CD4-positive, alpha-beta T cell treated with Interleukin-17A for 4 hours (primary cell): ENCODE data around the gene CCDC86.

Source experiments
- DNase-seq: peaks from one replicate; pipeline ENCODE4 v3.0.0-alpha.2; 2020; ENCODE audit warnings: mixed read lengths

Gene CCDC86

DNA sequence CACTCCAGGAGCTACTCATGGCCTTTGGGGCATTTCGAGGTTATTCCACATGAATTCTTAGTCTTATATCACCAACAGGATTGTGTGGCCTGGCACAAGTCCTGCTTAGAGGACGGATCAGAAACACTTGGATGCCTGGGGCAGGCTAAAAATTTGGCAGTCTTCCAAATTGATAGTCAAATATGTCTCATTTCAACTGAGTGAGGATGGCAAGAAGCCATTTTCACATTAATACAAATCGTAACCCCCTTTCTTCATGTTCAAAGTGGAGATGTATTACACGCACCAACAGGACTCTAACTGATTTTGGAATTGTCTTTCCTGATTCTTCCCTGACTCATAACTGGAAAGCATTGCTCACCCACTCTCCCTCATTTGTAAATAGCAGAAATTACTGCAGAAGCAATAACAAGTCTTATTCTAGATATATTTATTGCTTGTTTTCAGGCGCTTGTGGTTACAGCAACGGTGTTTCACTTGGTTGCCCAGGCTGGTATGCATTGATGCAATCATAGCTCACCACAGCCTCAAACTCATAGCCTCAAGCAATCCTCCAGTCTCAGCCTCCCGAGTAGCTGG lies 10.3 kb upstream of the CCDC86 start:
- DNase-seq = no peak

DNA sequence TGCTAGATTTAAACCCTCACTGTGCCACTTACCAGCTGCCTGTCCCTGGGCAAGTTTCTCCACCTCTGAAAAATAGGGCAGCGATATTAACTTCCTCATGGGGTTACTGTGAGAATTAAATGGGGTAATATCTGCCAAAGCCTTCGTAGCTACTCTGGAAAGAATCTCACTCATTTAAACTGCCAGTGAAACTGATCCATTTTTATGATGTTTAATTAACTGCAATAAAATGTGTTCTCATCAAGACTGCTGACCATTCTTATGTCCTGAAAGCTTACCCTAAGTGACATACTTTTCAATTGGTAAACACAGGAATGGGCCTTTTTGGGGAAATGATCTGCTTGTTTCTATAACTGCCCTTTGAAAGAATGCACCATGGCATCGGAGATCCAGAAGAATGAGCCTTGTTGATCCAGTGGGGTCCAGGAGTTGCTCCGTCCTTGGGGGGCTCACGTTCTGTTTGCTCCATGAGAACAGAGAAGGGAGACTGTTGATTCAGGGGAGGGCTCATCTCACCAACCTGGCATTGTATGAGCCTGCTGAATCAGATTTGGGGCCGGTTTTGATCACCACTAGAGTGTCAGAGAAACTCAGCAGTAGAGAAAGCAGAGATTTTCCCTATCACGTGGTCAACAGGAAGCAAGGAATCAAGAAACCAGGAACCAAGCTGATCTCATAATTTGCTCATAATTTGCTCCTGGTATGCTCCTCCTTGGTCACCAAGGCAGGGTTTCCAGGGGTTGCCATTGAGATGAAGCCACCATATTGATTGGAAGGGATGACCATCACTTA lies 7.0 kb upstream of the CCDC86 start:
- no peak for DNase-seq

DNA sequence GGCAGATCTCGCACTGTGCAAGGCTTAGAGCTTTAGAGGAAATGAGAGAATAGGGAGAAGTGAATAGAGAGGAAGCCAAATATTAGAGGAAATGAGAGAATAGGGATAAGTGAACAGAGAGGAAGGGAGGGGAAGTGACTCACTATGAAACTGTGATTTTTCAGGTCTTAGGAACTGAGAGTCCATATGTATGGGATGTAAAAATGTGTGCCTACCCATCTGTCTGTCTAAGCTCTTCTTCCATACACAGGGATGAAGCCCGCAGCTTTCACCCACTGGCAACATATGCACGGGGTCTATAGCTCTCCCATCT lies 6.4 kb upstream of the CCDC86 start:
- DNase-seq = no peak

DNA sequence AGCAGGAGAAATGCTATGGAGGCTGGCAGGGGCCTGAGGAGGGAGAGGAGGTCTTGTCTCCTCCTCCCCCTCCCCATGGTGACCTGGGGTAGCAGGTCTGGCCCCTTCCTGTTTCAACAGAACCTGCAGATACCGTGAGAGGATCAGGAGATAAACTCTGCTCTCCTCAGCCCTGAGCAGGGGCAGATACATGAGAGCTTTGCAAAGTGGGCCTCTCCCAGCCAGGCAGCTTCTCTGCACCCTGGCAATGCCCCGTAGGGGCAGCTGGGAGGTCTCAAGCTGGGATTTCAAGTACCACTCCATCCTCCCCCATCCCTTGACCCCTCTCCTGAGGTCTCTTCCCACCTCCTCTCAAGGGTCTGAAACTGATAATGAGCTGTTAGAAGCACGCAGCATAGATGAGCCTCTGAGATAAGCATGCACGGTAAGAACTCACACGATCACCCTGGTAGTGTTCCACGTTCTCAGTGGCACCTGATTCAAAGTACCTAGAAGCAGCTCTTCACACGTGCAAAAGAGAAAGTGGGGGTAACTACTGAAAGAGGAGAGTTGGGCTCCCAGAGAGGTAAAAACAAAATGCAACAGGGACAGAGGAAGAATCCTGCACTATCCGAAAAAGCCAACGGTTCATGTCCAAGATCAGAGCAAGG lies 4.9 kb upstream of the CCDC86 start:
- DNase-seq = no peak

DNA sequence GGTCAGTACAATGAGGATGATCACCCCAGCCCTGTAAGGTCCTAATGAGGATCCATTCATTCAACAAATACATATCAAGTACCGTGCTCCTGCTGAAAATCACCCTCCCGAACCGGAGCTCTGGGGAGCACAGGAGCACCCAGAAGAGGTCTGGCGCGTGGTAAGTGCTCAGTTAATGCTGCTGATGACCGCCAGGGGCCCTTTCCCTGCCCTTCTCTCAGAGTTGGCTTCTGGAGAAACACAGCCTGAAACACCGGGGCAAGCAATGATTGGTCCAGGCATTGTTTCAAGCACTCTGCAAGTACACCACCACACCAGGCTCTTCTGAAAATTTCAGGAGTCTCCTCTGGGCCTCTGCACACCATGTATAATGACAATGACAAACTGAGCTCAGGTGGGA lies 3.8 kb upstream of the CCDC86 start:
- no peak for DNase-seq

DNA sequence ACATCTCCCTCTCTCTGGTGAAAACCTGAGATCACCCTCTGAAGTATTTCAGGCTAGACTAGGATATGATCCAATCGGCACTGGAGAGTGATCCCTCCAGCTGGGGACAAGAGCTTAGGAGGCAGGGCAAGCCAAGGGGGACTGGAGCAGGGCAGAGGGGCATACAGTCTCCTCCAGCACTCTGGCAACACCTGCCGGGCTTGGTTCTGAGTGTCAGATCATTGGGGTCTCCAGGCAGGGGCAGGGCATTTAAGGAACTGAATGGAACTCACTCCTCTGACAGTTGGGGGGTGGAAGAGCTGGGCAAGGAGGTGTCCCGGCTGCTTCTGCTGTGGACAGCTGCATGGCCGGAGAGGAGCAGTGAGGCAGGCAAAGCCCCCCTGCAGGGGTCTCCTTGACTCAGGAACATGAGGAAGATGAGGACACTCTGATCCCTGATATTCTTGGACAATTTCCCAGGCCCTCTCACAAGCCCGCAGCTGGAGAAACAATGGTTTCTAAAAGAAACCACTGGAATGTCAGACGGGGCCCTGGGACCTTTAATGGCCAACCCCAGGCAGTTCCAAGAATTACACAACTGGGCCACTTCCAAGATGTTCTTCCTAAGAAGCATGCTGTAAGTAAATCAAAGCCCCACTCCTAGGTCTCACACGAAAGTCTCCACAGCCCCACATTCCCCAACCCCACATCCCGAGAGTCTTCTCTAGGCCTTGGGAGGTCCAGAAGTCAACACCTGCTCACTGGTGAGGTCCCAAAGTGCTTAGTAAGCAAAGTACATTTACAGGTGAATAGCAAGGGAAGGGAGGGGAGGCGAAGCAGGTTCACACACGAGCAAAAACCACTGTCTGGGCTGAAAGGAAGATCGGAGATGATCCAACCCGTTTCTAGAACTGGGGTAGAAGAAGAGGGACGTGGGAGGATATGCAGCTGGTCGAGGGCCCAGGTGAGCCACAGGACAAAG lies 1.2 kb upstream of the CCDC86 start:
- no peak for DNase-seq

DNA sequence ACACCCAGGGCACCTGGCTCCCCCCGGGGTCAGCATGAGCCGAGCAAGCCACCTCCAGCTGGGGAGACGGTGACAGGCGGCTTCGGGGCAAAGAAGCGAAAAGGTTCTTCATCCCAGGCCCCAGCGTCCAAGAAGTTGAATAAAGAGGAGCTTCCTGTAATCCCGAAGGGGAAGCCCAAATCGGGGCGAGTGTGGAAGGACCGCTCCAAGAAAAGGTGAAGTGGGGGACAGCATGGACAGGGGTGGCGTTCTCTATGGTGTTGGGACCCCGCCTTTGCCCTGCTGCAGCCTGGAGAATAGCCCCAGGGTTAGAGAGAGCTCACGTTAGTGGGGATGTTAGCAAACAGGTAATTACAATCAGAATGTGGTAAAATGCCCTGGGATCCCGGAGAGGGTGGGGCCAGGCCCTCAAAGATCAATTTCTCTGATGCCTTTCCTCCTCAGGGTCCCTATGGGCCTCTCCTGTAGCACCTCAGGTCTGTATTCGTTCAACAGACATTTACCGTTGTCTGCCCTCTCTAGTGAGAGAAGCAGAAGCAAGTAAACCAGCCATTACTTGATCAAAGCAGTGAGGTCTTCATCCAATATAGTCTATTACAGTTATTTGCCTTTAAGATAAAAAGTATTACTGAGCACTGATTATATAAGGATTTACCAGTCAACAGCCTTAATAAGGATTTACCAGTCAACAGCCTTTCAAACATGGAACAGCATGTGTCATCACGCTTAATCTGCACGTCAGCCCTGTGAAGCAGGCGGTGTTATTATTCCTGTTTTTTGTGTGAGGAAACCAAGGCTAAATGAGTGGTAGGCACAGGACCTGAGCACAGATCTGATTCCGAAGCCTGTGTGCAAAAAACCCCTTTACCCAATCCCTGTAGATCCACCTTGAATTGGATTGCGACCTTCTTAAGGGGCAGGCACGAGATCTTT lies 1.0 kb downstream of the CCDC86 start:
- DNase-seq = no peak

DNA sequence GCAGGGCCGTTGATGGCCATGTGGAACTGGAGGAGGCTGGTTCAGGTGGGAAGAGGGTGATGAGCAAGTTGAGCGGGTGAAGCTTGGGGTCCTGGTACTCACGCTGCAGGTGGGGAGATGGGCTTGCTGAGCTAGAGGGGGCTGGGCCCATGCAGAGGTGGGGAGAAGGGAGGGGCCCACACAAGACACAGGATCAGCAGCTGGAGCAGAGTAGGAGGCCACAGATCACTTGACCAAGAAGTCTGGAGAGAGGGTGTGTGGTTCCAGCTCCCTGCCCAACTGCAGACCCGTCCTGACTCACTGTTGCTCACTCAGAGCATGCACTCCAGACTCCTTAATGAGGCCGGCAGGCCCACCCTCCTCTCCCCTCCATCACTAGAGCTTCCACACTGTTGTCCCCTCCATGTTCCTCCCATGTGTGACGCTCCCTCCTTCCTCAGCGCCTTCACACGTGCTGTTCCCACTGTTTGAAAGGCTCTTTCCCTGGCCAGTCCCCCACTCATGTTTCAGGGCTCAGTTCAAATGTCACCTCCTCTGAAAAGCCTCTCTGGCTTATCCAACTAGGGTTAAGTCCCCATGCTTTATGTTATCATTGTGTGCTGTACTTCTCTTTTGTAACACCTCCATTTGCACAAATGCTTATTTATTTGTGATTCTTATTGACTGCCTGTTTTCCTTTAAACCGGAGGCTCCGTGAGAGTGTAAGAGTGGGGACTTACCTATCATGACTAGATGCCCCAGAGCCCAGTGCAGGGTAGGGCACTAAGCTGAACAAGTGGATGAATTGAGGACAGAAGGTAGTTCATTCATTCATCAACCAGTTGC lies 2.3 kb downstream of the CCDC86 start:
- DNase-seq = no peak

DNA sequence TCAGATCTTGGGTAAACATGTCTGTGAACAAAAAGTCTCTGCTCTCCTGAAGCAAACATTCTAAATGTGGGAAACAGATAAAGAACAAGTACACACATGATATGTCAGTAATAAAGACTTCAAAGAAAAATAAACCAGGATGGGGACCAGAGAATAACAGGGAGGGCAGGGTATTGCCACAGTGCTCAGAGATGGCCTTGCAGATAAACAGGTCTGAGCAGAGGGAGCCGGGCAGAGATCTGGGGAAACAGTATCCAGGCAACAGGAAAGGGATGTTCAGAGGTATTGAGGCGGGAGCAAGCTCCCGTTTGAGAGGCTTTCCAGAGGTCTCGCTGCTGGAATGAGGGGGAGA lies 2.9 kb downstream of the CCDC86 start:
- DNase-seq = no peak

DNA sequence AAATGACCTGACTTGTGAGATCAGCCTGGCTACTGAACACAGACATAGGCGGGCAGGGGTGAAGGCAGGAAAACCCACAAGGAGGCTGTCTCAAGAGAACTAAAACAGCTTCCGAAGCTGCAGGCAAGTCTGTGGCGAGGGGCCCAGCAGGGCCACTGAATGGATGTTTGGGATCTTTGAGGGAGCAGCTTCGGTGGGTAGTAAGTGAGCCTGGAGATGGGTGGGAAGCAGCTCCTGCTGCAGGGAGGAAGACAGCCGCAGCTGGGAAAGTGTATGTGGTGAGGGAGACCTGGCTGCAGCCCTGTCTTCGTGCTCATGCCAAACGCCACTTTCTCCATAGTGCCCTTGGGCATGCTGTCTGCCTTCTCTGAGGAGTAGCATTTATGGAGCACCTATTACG lies 3.4 kb downstream of the CCDC86 start:
- DNase-seq = no peak

DNA sequence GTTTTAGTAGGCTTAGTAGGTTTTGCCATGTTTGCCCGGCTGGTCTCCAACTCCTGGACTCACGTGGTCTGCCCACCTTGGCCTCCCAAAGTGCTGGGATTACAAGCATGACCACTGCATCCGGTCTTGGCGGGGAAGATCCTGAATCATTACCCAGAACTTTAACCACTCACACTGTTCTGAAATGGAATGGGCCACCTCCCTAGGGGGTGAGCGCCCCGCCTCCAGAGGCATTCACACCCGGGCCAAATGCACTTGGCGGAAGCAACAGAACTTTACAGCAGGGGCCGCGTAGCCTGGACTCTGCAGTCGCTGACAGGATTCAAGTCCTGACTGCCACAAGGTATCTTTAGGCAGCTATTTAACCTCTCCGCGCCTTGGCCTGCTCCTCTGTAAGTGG lies 5.4 kb downstream of the CCDC86 start:
- no peak for DNase-seq

DNA sequence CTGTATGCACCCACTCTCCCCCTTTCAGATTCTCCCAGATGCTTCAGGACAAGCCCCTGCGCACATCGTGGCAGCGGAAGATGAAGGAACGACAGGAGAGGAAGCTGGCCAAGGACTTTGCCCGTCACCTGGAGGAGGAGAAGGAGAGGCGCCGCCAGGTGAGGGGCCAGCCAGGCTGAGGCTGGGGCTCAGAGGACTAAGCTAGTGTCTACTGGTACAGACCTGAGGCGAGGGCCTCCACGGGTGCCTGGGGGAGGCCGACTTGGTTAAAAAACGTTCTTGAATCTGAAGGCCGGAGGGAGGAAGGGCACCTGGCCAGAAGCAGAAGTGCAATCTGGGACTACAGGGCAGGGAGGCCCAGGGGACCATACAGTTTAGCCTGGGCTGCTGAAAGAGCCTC lies 6.0 kb downstream of the CCDC86 start:
- DNase-seq = no peak

DNA sequence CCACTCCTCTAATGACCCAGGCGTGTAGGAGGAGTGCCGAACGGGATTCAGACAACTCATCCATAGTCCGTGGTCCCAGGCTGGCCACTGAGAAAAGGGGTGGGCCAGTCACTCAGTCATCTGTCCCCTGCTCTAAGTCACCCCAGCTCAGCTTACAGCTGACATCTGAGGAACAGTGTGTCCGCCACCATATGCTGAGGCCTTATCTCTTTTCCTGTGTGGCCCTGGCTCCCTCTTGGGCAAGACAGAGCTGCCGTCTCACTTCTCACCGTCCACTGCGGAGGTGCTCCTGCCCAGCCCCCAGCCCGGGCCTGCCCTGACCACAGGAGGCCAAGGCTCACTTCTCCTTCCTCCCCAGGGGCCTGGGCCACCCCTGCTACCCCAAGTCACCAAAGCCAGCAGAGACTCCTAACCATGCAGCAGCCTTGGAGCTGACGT lies 6.8 kb downstream of the CCDC86 start:
- DNase-seq = no peak

DNA sequence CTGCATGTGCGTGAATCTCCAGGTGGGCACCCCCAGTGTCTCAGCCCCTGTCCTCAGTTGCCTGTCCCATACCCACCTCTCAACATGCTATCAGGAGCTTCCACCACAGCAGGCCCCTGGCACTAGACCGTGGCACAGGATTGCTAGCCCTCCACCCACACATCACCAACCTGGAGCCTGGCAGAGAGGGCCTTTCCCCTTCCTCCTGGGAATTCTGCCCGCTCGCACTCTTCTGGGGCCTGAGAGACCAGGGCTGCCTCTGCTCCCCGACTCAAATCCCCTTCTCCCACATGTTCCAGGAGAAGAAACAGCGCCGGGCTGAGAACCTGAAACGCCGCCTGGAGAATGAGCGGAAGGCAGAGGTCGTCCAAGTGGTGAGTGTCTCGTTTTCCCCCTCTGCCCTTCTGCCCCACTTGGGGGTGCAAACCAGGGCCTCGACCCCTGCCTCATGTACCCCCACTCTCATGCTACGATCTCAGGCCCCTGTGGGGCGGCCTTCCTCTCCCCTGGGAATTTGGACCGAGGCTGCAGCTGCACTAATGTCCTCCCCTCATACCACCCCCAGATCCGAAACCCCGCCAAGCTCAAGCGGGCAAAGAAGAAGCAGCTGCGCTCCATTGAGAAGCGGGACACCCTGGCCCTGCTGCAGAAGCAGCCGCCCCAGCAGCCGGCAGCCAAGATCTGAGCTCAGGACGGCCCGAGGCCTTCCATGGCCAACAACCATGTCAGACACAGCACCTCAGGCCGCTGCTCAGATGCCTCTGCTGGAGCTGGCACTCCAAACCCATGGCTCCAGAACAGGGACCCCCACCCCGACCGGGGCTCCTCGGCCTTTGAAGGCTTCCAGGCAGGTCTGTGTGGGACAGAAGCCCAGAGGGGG lies 8.0 kb downstream of the CCDC86 start:
- no peak for DNase-seq

DNA sequence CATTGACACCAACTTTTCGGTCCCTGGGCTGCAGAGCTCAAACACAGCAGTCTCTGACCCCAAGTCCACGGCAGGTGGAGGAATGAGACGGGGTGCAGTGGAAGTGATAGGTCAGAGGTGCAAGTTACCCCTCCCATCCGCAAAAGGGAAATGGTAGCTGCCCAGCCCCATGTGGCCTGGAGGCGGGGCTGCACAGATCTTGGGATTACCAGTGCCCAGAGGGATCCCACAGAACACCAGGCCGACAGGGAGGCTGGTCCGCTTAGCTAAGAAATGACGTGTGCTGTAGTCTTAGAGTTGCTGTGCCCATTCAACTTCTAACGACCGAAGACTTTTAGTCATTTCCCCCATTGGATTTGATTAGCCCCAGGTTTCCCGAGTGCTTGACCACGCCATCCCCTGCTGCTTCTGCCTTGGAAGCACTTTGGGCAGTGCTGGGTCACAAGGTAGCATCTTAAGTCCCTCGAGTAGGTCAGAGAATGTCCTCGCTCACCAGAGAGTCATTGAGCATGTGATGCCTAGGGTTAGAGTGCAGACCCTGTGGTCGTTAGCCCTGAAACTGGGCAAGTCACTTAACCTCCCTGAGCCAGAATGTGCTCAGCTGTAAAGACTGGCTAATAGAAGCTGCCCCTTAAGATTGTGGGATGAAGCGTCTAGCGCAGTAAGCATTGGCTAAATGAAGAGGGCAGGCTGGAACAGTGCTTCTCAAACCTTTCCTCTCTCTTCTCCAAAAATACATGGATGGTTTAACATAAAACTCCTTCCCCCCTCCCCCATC lies 9.6 kb downstream of the CCDC86 start:
- no peak for DNase-seq

DNA sequence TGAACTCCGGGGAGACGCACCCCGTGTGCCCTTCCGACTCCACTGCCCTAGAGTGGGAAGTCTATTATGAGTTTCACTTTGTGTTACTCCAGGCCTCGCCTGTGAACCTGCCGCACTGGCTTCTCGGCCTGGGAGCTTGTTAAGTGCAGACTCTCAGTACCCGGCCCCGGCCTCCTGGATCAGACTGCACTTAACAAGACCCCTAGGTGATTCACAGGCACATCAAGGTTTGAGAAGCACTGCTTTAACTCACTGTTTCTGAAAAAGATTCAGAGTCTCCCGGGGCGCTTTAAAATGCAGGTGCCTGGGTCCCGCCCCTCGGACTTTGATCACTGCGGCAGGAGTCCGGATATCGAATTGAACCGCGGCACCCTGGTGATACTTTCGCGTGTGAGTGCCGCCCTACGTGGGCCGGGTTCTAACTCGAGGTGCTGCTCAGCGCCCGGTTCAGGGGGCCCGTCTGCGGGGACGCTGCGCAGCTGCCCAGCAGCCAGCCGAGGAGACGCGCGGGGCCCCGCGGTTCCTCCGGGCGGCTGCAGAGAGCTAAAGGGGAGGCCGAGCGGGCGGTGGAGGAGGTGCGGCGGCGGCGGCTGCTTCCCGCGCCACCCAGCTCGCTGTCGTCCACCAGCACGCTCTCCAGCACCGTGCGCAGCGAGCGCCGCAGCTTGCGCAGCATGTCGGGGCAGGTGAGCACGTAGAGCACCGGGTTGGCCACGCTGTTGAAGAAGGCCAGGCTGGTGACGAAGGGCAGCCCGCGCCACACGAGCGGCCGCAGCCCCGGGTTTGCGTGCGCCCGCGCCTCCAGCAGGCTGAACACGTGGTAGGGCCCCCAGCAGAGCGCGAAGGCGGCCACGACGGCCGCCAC lies 10.4 kb downstream of the CCDC86 start:
- no peak for DNase-seq

DNA sequence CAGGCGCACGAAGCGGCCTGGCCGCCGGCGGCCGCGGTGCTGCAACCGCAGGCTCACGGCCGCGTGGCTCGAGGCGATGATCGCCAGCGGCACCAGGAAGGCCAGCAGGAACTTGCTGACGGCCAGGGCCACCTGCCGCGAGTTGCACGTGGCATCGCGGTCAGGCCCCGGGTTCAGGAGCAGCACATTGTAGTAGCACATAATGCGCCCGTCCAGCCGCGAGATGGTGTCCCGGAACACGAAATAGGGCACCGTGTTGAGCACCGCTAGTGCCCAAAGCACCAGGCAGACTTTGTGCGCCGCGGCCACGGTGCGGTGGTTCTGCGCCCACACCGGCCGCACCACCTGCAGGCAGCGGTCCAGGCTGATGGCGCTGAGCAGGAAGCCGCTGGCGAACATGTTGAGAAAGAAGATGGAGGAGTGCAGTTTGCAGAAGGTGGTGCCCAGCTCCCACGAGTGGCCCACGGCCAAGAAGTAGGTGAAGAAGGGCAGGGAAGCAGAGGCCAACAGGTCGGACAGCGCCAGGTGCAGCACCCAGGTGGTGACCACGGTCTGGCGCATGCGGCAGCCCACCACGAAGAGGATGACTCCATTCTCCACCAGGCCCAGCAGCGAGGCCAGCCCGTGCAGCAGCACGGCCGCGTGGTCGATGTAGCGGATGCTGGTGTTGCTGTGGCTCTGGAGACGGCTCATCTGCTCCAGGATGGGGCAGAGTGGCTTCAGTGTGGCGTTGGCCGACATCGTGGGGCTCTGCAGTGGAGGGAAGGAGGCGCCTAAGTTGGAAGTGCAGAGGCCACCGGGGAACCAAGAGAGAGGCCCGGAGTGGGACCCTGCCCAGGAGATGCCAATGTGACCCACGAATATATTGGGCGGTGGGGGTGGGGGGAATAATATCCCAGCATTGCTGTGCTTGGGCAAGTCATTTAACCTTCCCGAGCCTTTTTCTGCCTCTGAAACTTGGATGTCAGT lies 11.4 kb downstream of the CCDC86 start:
- no peak for DNase-seq
